H54 (cell line): ENCODE measurements around the gene TMPRSS5.
"Not testable (repeated sequence)": the region's sequence is repeated elsewhere in the genome, so short reads cannot be mapped to it uniquely, and the experiment has no call there.

Experiments used
- DNase-seq: peaks from one replicate; pipeline ENCODE4 v3.0.0; 2011; ENCODE audit warnings: low spot score, mixed read lengths; ENCODE audit not compliant: insufficient read length
- FAIRE-seq: peaks from 3 replicates; lab custom pipeline; 2011; peaks lifted over from hg19 to GRCh38; lab: Jason Lieb, UNC
- POLR2A ChIP-seq: IDR thresholded peaks from 2 replicates; pipeline ENCODE4 v1.6.1; 2011; ENCODE audit warnings: low read depth, mild to moderate bottlenecking, low read length

Gene TMPRSS5

DNA sequence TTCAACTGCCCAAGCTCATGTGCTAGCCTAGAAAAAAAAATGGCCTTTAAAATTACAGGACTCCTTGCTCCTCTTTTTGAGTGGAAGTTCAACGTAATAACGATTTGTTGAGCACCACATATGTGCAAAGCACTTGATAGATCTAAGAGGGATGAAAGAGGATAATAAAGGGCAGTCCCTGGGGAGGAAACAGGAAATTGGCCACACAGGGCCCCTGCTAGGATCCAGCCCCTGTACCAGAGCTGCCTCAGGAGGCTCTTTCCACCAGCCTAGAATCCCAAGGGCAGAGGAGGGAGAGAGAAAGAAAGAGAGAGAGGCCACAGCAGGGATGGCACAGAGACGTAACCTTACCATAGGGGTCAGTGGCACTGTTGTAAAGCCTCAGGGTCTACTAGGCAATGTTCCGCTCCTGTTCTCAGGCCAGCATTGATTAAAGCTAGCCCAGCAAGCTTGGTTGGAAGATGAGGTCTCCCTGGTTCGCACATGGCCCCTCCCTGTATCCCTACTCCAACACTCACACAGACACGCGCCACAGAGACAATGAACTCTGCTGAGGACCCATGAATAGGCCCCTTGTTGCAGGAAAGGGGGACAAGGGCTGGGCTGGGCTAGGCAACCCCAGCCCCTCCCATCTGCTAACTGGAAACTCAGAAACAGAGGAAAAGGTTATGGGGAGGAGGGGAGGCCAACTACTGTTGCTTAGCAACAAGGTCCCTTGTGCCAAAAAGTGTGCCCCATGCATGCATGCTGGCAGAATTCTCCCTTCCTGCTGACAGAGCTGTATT is at the start of gene TMPRSS5:
Gene TMPRSS5 (minus strand): TSS at position 438 of the 785 bp plus-strand sequence. CDS start 84 bp downstream, at position 354.
- DNase-seq (no peak), FAIRE-seq (no peak)
- TF ChIP-seq POLR2A: no peak

DNA sequence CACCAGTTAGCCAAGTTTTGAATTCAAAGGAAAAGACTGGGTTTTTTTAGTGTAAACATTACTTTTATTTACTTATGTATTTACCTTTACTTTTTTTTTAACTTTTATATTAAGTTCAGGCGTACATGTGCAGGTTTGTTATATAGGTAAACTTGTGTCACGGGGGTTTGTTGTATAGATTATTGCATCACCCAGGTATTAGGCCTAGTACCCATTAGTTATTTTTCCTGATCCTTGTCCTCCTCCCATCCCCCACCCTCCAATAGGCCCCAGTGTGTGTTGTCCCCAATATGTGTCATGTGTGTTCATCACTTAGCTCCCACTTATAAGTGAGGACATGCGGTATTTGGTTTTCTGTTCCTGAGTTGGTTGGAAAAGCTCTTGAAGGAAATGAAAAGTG is 46.8 kb upstream of the TMPRSS5 start:
- no peak for DNase-seq
- TF ChIP-seq POLR2A: no peak
- no peak for FAIRE-seq

DNA sequence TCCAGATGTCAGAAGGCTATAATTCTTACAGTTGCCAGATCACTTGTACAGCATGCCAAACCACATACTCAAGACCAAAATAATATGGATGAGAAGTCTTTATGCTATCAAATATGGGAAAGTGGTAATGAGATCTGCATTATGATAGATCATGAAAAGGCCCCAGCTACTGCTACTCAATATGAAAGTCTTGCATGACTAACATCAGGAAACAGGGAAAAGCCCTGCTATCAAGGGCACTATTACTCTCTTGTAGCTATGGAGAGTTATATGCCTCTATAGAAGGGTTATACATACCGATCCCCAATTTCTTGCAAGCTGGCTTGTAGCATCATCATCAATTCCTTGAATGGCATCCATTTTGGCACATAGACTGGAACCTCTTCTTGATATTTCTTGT is 30.2 kb upstream of the TMPRSS5 start:
- no peak for TF ChIP-seq POLR2A
- no peak for FAIRE-seq
- DNase-seq: no peak

DNA sequence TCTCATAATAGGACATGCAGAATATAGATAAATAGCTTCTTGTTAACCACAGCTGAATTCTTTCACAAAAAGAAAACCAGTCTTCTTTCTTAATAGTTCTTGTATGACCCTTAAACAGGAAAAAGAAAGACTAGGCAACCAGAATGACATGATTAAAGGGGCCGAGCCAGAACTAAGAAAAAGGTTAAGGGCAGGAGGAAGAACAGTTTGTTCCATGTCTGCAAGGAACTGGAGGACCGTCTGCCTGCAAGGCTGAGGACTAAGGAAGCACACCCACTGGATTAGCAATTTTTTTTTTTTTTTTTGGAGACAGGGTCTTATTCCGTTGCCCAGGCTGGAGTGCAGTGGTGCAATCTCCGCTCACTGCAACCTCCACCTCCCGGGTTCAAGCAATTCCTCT is 26.0 kb upstream of the TMPRSS5 start:
- no peak for DNase-seq
- no peak for FAIRE-seq
- TF ChIP-seq POLR2A: no peak

DNA sequence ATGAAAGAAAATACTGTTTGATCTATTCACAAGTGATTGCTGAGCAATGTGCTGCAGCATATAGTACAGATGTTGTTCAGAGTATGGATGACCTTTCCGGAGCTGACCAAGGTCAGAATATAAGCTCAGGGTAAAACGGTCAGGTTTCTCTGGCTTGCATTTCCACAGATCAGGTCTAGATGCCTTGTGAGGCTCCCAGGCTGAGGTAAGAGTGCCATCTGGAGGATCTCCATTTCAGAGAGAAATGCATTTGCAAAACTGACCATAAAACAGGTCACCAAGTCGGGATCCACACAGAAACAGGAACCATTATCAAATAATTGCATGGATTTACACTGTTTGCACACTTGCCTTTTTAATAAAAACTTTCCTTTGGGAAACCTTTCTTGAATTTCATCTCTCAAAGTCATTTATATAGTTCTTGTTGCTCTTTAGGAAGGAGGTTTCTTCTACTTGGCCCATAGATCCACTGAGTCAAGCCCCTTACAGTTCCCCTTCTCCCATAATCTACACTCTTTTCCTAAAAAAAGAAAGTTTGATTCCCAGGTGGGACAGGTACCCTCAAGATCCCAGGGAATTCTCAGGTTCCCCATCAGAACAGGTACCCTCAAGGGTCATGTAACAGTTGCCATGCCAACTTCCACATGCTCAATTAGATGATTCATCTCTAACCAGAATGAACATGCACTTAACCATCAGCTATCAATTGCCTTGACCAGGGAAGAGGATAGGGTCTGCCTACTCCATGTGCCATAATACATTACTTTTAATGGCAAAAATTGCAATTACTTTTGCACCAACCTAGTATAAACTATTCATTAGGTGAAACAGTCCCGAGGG is 25.0 kb upstream of the TMPRSS5 start:
- peak; percentile 3 for DNase-seq
- no peak for TF ChIP-seq POLR2A
- peak; percentile 30 for FAIRE-seq

DNA sequence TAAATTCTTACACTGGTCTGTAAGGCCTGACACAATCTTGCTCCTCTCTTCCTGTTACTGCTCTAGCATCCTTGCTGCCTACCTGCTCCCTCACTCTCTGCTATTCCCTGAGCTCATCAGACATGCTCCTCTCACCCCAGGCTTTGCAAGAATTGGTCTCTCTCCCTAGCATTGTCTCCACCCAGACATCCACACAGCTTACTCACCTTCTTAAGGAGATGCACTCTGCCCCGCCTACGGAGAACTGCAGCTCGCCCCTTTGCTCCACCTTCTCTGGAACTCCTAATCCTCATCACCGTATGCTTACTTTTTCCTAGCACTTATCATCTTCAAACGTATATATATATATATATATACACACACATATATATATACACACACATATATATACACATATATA is 23.3 kb upstream of the TMPRSS5 start:
- peak; percentile 8 for DNase-seq
- FAIRE-seq: no peak
- no peak for TF ChIP-seq POLR2A

DNA sequence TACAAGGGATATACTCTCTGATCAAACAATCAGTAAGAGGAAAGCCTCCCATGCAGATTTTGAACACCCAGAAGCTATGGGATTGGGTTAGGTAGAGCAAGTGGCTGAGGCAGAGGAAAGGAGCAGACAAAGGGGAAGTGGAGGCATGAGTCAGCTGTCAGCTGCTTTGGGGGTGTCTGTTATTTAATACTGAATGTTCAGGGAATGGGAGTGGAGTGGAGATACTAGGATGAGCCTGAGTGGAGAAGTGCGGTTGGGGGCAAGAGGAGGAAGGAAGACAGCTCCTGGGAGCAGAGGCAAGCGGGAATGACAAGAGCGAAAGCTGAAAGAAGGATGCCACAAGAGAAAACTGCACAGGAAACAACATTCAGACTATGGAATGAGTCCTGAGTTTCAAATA is 22.7 kb upstream of the TMPRSS5 start:
- TF ChIP-seq POLR2A: no peak
- DNase-seq (no peak), FAIRE-seq (no peak)

DNA sequence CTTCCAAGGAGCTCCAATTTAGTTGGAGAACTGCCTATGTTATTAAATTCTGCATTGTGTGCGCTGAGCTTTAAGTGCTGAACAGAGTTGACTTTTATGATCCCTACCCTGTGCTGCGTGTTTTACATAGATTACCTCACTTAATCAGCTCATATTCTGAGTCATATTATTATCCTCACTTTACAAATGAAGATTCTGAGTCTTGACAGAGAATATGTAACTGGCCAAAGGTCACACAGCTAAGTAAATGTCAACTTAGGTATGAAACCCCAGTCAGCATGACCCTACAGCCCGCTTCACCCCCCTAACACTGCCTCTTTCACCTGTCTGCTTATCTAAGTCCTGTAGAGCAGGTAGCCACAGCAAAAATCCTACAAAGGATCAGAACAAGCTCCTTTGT is 19.8 kb upstream of the TMPRSS5 start:
- DNase-seq (no peak), FAIRE-seq (no peak)
- TF ChIP-seq POLR2A: no peak

DNA sequence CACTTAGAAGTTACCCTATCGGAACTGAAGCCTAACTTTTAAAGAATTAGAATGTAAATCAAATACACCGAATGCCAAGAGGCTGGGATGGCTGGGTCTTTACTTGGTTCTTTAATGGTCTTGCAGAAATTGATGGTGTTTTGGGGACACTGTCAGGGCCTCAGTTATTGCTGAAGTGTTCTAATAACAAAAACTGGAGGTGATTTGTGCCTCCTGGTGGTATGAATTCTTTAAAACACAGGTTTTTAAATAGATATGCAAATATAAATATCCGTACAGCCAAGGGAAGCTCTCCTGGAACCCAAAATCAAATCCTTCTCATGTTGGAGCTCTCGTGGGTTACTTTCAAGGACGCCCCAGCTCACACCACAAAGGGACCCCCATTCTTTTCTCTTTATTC is 19.3 kb upstream of the TMPRSS5 start:
- no peak for DNase-seq
- no peak for FAIRE-seq
- TF ChIP-seq POLR2A: no peak

DNA sequence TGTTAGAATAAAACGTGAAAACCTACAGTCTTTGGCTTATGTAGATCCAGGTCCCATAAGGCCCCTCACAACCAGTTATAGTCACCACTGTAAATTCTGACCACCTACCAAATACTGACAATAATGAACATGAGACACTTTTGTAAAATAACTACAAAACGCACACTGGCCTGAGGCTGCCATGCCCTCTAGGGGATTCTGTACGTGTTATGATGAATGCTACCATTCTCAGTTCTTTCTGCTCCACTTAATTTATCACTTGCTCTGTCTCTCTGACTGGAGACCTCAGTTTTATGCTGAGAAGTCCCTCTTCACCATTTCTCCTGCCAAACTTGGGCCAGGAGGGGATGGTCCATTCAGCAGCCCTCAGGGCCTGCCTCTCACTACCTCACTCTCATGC is 18.7 kb upstream of the TMPRSS5 start:
- TF ChIP-seq POLR2A: no peak
- DNase-seq (no peak), FAIRE-seq (no peak)

DNA sequence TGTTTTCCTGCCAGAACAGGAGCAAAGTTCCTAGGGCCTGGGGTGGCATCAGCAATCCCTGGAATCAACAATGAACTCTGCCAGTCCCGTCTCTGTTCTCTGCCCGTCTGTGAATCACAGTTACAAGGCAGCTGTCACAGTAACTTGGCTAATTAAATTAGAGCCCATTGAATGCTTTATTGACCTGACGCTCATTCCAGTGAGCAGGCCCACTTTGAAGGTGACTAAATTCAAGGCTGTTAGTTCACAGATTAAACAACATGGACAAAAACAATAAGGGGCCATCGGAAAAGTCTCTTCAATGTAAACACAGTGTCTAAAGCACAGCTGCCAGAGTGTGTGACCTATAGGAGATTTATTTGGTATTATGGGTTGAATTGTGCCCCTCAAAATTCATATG is 17.7 kb upstream of the TMPRSS5 start:
- no peak for TF ChIP-seq POLR2A
- DNase-seq: no peak

DNA sequence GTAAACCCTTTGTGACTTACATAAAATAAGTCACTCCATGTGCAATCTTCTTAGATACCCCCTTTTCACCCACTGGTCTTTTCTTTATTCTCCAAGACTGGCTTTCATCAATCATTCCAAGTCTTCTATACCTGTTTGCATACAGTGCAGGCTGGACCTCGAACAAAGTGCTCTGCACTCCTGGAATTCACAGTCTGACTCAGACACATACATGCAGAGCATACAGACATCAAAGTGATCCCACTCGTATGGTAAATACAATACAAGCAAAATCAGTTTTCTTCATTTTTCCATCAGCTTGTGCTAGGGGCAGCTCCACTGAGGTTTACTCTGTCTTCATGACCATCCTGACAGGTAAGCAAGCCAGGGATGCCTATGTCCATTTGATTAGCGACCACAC is 16.8 kb upstream of the TMPRSS5 start:
- TF ChIP-seq POLR2A: no peak
- DNase-seq (no peak), FAIRE-seq (no peak)

More for the DNA sequence above, 17.7 kb upstream of the TMPRSS5 start:
- no peak for FAIRE-seq

DNA sequence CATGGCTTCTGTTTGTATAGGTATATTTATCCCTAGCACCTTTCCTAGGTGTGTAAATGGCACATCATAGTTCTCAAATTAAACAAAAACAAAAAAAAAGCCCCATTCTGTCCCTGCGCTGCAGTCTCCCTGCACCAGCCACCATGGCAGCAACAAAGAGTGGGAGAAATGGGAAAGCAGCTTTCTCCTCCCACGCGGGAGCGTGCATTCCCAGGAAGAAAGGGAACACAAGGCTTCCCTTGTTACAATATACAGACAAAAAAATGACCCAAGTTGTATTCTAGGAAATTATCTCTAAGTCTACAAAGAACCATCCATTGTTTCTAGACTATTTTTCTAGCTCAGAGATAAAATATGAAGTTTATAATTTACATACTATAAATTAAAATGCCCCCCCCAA is 16.1 kb upstream of the TMPRSS5 start:
- no peak for TF ChIP-seq POLR2A
- FAIRE-seq: no peak

DNA sequence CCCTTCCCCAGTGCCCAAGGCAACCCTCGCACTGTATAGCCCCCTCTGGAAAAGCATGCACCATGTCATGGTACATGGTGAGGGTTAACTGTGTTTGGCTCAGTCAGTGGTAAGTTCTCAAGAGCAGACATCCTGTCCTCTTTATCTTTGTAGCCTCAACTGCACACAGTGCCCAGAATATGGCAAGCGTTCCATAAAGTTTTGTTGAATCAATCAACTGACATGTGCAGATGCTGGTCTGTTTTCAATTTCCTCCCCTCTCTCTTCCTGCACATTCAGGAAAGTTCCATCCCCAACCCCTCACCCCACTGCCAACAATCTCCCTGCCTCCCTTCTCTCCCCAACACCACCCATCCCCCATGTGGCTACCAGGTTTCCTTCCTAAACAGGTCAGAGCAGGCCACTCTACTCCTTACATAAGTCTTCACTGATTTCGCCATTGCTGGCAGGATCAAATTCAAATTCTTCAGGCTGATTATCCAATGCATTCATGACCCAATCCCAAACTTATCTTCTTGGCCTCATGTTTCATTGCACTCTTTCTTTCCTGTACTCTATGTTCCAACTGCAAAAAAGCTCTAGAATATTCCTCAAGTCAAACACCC is 15.5 kb upstream of the TMPRSS5 start:
- no peak for DNase-seq
- no peak for FAIRE-seq
- TF ChIP-seq POLR2A: no peak

More for the DNA sequence above, 16.1 kb upstream of the TMPRSS5 start:
- no peak for DNase-seq

DNA sequence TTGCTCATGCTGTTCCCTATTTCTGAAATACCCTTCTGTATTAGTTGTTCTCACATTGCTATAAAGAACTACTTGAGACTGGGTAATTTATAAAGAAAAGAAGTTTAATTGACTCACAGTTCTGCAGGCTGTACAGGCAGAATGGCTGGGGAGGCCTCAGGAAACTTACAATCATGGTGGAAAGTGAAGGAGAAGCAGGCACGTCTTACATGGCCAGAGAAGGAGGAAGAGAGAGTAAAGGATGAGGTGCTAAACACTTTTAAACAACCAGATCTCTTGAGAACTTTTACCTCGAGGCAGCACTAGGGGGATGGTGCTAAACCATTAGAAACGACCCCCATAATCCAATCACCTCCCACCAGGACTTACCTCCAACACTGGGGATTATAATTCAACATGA is 14.4 kb upstream of the TMPRSS5 start:
- not testable (repeated sequence) for DNase-seq, FAIRE-seq
